GM12864 (cell line): ENCODE results near the gene KXD1.

Experiments used
- DNase-seq: peaks from one replicate; pipeline ENCODE4 v3.0.0-alpha.2; 2011; ENCODE audit warnings: low read depth
- H3K4me3 ChIP-seq: 2 replicates; pipeline ENCODE4 v1.5.1; 2011; ENCODE audit warnings: mild to moderate bottlenecking, low read depth, low read length, control low read depth
- TF ChIP-seq, protein P1 (sequence below): IDR thresholded peaks from 2 replicates; pipeline ENCODE4 v1.5.1; 2011; ENCODE audit warnings: low read depth, mild to moderate bottlenecking, moderate library complexity, low read length, control low read depth, inconsistent platforms; ENCODE audit errors: missing control alignments

Gene KXD1

DNA sequence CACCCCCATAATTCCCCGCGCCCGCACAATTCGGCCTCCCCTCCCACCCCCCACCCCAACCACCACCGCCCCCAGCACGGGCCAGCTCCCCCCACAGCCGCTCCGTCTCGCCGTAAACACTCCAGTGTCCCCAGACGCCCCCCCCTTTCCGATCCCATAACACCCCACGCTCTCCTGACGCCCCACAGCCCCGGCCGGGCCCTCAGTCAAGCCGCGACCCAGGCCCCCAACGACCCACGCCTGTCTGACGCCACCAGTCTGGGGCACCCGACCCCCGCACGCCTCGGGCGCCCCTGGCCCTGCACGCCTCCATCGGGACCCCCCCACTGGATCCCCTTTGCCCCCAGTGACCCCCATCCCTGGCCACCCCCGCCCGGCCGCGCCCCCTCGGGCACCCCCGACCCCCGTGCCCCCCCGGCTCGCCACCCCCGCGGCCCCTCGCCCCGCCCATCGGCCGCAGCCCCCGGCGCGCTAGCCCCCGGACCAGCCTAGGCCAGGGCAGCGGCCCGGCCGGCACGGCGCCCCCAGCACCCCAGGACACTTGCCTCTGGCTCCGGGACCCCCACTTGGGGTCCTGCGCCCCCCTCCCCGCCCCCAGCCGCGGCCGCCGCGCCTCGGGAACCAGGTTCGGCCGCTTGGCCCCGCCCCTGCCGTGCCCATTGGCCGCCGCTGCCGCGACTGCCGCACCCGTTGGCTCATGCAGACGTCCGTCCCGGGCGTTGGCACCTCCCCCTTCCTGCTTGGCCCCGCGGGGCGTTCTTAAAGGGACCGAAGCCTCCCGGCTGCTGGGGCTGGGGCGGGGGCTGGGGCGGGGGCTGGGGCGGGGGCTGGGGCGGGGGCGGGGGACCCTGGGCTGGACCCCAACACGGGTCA lies 14.5 kb upstream of the KXD1 start, which contains the start of gene FKBP8:
Gene FKBP8, minus strand, starts transcription at position 633 of the 873 bp plus-strand sequence. CDS start 1,603 bp downstream, outside the sequence.
- peak within 1 kb of the TSS; percentile 75 for H3K4me3 ChIP-seq
- TF ChIP-seq, protein P1, sequence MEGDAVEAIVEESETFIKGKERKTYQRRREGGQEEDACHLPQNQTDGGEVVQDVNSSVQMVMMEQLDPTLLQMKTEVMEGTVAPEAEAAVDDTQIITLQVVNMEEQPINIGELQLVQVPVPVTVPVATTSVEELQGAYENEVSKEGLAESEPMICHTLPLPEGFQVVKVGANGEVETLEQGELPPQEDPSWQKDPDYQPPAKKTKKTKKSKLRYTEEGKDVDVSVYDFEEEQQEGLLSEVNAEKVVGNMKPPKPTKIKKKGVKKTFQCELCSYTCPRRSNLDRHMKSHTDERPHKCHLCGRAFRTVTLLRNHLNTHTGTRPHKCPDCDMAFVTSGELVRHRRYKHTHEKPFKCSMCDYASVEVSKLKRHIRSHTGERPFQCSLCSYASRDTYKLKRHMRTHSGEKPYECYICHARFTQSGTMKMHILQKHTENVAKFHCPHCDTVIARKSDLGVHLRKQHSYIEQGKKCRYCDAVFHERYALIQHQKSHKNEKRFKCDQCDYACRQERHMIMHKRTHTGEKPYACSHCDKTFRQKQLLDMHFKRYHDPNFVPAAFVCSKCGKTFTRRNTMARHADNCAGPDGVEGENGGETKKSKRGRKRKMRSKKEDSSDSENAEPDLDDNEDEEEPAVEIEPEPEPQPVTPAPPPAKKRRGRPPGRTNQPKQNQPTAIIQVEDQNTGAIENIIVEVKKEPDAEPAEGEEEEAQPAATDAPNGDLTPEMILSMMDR, result no peak
- peak; percentile 59 for DNase-seq

DNA sequence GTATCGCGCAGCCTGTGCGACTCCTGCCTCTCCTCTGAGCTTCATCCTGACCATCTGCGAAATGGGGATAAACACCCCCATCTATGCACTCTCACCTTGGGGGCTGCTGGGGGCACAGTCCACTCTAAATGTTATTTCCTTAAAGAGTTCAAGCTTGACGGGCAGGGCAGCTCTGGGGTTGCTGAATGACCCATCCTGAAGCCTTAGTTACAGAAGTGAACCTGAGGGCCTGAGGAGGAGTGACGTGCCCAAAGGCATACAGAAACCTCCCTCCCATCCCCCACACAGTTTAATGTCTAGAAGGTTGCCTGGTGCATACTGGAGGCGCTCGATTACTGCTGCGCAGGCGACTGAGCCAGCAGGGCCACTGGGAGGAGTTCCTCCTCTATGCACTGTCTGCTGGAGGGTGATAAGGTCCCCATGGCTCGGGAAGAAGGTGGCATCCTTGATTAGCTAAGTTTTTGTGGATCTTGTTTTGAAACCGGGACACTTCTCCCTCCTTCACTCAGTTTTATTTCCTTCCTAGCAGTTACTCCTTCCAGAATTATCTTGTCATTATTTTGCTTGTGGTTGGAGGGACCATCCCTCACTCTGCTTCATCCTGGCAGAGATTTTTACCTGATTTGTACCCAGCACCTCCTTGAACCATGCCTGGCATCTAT lies 13.7 kb upstream of the KXD1 start:
- peak overlapping the region; percentile 64 for H3K4me3 ChIP-seq
- TF ChIP-seq, protein P1, result no peak
- peak; percentile 73 for DNase-seq

GRCh38 chr19:18551631-18552030 lies 6.0 kb upstream of the KXD1 start:
- no peak overlapping the region for H3K4me3 ChIP-seq
- no peak for DNase-seq
- TF ChIP-seq, protein P1, result no peak

DNA sequence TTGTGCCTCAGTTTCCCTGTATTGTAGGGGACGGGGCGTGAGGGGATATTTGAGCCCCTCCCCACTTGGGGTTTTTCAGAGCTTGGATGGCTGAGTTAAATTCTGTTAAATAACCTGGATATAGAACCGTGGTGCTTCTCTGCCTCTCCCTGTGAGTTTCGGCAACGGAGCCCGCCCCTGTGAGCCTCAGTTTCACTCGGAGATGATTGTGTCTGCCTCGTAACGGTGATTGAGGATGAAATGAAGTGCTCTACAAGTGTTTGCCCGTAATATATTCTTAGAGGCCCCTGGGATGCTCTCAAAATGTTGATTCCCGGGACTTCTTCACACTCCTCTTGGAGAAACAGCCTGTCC lies 509 bp downstream of the KXD1 start:
- H3K4me3 ChIP-seq, result peak overlapping the region; percentile 74
- TF ChIP-seq, protein P1, result no peak
- no peak for DNase-seq

- DNase-seq, result no peak
- peak overlapping the region; percentile 74 for H3K4me3 ChIP-seq
- TF ChIP-seq, protein P1, result no peak
Measured at GRCh38 chr19:18558604-18559003, 934 bp downstream of the KXD1 start.

DNA sequence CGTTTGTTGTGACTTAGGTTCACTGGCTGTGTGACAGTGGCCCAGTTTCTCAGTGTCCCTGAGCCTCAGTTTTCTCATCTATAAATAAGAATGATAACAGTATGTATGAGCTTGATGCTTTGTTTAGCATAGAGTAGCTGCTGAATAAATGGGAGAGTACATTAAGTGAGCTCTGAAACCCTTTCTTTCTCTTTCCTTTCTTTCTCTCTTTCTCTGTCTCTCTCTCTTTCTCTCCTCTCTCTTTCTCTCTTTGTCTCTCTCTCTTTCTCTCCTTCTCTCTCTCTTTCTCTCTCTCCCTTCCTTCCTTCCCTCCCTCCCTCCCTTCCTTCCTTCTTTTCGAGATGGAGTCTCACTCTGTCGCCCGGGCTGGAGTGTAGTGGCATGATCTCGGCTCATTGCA lies 2.0 kb downstream of the KXD1 start:
- no peak for DNase-seq
- H3K4me3 ChIP-seq, result no peak overlapping the region; the same call in 1 of the 2 replicates
- TF ChIP-seq, protein P1, result no peak
